HEK293T (cell line): Measurements from ENCODE around the gene HOXB6.

Experiments
- ARNT ChIP-seq: fragments of 450-650 bp; IDR thresholded peaks from 2 replicates; pipeline ENCODE4 v1.6.1; 2017; ENCODE audit warnings: mild to moderate bottlenecking
- ELF4 ChIP-seq: fragments of 450-650 bp; IDR thresholded peaks from 2 replicates; pipeline ENCODE4 v1.6.1; 2017; ENCODE audit warnings: antibody characterized with exemption
- SP1 ChIP-seq: fragments of 450-650 bp; IDR thresholded peaks from 2 replicates; pipeline ENCODE4 v1.6.1; 2017

DNA sequence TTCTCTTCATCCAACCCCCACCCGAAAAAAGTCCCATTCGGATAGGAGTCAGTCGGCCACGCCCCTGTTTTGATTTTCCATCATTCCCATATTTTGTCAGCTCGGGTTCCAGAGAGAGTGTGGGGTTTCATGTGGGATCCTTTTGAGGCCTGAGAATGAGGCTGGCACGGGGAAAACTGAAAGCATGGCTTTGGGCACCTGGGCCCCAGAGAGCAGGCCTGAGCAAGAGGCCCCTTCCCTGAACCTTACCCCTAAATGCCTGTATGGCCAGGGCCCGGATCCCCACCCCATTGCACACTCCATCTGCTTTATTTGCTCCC lies 22.1 kb downstream of the HOXB6 start:
- TF ChIP-seq SP1: no peak
- TF ChIP-seq ELF4: no peak
- TF ChIP-seq ARNT: no peak
